Left hindlimb (tissue), 1 donor: Measurements from ENCODE around the gene NUSAP1.
"Not testable (repeated sequence)": the region's sequence is repeated elsewhere in the genome, so short reads cannot be mapped to it uniquely, and the experiment has no call there.

Source experiments
- DNase-seq: peaks from one replicate; pipeline ENCODE4 v3.0.0-alpha.2; 2018

Gene NUSAP1, protein sequence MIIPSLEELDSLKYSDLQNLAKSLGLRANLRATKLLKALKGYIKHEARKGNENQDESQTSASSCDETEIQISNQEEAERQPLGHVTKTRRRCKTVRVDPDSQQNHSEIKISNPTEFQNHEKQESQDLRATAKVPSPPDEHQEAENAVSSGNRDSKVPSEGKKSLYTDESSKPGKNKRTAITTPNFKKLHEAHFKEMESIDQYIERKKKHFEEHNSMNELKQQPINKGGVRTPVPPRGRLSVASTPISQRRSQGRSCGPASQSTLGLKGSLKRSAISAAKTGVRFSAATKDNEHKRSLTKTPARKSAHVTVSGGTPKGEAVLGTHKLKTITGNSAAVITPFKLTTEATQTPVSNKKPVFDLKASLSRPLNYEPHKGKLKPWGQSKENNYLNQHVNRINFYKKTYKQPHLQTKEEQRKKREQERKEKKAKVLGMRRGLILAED

DNA sequence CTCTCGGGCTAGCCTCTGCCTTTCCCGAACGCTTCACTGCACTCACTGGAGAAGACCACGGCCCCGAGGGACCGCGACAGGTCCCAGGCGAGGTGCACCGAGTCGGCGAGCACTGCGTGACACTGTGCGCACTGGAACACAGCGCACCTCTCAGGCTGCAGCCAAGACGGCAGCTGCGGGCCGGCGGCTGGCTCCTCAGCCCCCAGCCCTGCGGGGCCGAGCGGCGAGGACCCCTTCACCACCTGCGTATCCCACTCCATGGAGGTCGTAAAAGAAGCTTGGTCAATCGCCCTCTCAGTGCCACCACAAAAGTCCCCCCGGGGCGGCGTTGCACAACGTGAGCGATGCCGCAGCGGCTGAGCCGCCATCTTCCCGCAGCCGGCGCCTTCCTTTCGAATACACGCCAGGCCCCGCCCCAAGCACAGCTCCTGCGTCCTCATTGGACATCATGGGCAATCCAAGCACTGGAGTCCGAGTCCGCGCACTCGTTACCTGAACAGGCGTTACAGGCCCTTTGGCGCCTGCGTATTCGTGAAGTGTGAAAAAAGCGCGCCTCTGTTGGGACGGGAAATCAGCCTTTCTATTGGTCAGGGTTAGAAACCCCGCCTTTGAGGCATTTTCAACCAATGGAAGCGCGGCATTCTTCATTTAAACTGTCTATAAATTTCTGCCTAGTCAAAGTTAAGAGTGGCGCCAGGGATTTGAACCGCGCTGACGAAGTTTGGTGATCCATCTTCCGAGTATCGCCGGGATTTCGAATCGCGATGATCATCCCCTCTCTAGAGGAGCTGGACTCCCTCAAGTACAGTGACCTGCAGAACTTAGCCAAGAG lies at the start of gene NUSAP1, which contains the start of gene OIP5:
NUSAP1 (plus strand) TSS at position 688 of the 832 bp plus-strand sequence; CDS start at position 765, 77 bp downstream.
OIP5 (minus strand) TSS at position 398 of the 832 bp plus-strand sequence; CDS start at position 368, 30 bp downstream.
- DNase-seq, result peak; percentile 99

DNA sequence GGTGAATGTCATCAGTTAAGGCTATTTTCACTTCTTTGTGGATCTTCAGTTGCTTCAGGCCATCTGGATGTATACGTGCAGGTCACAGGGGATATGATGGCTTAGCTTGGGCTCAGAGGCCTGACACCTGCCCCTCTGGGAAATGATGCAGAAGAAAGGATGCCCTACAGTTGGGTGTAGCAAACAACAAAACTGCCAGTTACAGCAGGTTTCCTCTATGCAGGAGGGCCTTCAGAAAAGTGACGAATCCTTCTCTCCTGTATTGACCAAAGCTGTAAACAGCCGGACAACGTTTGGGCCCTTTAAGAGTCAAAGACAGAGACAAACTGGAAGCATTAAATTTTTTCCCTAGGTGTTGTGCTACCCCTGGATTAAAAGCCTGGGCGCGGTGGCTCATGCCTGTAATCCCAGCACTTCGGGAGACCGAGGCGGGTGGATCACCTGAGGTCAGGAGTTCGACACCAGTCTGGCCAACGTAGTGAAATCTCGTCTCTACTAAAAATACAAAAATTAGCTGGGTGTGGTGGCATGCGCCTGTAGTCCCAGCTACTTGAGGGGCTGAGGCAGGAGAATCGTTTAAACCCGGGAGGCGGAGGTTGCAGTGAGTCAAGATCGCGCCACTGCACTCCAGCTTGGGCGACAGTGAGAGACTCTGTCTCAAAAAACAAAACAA lies 49.6 kb upstream of the NUSAP1 start:
- DNase-seq, result not testable (repeated sequence)

DNA sequence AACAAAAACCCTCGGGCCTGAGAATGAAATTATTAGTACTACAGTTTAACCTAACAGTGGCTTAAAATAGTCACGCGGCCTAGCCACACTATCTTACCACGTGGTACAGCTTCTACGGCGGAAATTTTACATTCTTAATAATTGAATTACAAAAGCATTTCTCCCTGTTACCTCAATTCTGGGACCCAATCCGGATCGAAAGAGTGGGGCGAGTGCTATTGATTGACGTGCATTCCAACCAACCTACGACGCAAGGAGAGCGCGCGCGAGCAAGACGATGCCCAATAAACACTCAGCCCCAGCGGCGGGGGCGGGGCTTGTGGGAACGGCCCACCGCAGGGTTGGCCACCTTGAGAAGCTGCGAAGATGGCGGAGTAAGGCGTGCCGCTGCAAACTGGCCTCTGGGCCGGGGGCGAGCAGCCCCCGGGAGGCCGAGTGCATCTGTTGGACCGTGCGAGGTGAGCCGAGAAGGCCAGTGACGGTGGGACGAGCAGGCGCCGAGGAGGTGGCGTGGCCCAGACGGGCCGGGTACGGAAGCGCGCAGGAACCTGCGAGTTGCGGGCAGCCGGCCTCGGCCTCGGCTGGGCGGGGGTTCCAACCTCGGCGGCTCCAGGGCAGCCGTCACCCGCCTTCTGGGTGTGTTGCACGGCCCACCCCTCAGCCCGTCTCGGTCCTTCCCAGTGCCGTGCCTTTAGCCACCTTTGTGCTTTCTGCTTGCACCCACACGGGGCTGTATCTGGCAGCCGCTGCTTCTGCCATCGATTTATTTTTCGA lies 48.8 kb upstream of the NUSAP1 start:
- DNase-seq, result peak; percentile 98

DNA sequence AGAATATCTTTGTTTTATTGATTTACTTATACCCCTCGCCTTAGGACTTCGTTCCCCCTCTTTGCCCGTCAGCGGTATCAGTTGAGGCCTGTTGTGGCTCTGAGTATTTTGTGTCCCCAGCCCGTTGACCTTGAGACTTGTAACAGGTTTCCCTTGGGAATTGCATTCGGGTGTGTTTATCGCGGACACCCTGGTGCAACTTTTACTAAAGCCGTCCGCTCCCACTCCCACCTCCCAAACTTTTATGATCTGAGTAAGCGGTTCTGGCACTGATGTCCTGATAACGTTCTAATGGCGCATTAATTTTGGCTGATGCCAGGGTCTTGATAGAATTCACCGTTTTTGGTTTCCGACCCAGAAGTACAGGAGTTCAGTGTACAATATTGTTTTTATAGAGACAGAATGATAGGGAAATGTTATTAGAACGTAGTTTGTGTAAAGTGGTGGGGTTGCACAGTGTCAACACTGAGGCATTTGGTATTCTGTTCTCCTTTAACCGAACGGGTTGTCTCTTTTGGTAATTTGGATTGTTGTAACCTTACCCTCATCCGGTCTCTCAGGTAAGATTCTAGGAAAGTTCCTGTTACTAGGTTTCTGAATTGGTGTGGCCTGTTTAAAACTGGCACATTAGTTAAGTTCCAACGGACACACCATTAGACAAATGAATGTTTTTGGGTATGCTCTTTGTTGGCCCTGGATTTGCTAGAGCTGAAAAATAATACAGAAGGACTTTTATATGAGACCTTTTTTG lies 48.1 kb upstream of the NUSAP1 start:
- no peak for DNase-seq

DNA sequence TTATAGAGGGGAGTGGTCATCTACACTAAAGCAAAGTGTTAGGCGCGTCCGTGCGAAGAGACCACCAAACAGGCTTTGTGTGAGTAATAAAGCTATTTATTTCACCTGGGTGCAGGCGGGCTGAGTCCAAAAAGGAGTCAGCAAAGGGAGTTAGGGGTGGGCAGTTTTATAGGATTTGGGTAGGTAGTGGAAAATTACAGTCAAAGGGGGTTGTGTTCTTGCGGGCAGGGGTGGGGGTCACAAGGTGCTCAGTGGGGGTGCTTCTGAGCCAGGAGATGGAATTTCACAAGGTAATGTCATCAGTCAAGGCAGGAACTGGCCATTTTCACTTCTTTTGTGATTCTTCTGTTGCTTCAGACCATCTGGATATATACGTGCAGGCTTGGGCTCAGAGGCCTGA lies 47.4 kb upstream of the NUSAP1 start:
- DNase-seq, result no peak

DNA sequence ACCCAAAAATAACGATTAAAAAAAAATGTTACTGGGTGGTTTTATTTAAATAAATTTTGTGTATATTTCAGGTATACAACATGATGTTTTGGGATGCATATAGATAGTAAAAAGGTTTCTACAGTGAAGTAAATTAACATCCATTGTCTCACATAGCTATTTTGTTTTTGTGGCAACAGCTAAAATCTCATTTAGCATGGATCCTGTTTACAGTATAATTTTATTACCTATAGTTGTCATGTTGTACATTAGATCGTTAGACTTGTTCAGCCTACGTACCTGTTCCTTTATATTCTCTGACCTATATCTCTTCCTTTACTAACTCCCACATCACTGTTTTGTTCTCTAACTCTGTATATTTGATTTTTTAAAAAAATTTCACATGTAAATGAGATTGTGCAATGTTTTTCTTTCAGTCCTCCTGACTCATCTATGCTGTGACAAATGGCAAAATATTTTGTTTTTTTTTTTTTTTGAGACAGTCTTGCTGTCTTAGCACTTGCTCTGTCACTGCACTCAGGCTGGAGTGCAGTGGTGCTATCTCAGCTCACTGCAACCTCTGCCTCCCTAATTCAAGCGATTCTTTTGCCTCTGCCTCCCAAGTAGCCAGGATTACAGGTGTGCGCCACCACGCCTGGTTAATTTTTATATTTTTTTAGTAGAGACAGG lies 45.9 kb upstream of the NUSAP1 start:
- DNase-seq, result no peak

DNA sequence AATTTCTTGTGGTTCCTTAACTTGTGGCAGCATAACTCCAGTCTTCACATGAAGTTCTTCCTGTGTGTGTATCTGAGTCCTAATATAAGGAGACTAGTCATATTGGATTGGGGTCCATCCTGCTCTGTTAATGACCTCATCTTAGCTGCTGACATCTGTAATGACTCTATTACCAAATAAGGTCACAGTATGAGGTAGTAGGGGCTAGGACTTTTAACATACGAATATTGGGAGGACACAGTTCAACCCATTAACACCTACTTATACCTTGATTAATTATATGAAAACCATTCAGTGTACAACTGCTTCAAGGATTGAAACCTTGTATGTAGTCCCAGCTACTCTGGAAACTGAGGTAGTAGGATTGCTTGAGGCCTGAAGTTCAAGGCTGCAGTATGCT lies 44.2 kb upstream of the NUSAP1 start:
- no peak for DNase-seq

DNA sequence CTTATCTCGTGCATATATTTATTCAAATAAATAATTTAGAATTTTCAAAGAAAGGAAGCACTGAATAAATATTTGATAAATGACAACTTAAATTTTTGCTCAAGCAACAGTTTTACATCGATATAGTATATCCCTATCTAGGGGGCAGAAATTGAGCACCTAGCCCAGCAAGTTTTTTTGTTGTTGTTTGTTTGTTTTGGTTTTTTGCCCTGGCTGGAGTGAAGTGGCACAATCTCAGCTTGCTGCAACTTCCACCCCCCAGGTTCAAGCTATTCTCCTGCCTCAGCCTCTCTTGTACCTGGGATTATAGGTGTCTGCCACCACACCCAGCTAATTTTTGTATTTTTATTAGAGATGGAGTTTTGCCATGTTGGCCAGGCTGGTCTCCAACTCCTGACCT lies 42.7 kb upstream of the NUSAP1 start:
- DNase-seq, result no peak

DNA sequence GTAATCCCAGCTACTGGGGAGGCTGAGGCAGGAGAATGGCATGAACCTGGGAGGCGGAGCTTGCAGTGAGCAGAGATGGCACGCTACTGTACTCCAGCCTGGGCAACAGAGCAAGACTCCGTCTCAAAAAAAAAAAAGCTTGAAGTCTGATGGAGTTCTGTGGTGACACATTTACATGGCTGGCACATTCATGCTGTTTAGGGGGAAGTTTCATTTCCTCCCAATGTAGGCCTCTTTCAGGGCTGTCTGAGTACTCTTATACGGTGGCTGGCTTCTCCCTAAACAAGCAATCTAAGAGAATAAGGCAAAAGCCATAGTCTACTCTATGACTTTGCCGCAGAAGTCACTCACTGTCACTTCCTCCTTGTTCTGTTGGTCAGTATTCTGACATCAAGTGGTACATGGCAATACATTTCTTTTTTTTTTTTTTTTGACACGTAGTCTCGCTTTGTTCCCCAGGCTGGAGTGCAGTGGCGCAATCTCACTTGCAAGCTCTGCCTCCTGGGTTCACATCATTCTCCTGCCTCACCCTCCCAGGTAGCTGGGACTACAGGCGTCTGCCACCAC lies 41.5 kb upstream of the NUSAP1 start:
- no peak for DNase-seq

DNA sequence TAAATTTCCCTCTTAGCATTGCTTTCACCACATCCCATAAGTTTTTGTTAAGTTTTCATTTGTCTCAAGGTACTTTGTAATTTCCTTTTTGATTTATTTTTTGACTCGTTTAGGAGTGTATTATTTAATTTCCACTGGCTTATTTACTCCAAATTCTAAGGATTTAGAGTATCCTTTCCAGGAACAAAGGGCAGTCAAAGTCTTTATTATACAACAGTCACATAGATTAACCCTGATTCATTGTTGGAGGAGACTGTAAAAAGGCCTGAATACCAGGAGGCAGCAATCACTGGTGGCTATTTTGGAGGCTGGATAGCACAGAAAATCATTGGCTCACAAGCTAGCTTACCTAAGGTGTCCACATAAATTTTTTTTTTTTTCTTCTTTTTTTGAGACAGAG lies 40.2 kb upstream of the NUSAP1 start:
- no peak for DNase-seq

DNA sequence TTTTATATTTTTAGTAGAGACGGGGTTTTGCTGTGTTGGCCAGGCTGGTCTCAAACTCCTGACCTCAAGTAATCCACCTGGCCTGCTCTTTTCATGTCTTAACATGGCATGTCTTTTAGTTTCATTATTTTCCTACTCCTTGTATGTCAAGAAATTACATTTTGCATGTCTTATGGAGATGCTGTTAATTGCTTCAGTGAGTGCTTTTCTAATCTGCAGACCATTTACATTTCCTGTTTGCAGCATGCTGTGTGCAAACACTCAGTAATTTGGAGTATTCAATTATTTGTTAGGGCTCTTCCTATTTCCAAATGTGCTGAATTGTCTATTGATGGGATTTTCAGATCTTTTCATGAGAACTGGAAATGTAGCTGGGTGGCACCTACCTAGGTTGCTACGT lies 31.5 kb upstream of the NUSAP1 start:
- not testable (repeated sequence) for DNase-seq

DNA sequence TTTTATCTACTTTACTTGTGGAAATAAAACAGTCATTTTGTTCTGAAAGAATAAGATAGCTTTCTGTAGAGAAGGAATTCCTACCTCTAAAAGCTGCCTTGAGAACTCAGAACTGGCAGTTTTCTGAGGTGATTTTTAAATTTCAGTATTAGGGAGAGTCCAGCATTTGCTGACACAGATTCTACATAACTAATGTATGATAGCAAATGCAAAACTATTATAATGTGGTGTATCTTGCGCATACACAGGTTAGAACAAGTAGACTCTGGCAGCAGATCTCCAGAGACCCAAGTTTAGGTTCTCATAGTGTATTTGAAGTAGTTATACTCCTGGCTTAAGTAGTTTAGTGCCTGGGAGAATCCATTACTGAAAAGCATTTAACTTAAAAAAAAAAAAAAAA lies 31.1 kb upstream of the NUSAP1 start:
- no peak for DNase-seq

DNA sequence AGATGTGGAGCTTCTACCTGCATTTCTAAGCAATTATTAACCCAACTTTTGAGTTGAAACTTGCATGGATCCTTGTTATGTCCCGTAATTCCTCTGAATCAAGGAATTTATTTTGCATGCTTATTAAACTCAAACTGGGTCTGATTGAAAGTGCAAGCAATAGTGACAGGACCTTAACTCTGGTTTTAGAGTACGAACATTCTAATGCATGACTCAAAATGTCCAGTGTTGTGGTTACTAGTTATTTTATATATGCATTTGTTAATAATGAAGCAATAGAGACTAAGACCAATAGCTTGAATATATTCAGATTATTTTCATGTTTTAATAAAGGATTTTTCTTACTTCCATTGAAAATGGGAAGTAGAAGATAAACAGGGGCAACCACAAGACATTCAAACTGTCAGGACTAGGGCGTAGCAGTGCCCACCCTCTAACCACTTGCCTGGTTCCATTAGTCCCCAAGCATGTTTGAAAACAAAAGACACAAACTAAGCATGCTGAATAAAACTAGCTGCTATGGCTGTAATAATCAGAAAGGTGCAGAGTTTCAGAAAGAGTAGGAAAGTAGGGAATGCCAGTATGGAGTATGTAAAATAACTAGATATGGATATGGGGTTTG lies 28.4 kb upstream of the NUSAP1 start:
- no peak for DNase-seq

DNA sequence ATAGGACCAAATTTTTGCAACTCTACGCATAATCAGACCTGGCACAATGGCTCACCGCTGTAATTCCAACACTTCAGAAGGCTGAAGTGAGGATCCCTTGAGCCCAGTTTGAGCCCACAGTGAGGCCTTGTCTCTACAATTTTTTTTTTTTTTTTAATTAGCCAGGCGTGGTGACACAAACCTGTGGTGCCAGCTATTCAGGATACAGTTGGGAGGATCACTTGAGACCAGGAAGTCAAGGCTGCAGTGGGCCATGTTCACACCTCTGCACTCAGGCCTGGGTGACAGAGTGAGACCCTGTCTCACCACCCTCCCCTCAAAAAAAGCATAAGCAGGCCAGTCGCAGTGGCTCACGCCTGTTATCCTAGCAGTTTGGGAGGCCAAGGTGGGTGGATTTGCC lies 25.0 kb upstream of the NUSAP1 start:
- no peak for DNase-seq

DNA sequence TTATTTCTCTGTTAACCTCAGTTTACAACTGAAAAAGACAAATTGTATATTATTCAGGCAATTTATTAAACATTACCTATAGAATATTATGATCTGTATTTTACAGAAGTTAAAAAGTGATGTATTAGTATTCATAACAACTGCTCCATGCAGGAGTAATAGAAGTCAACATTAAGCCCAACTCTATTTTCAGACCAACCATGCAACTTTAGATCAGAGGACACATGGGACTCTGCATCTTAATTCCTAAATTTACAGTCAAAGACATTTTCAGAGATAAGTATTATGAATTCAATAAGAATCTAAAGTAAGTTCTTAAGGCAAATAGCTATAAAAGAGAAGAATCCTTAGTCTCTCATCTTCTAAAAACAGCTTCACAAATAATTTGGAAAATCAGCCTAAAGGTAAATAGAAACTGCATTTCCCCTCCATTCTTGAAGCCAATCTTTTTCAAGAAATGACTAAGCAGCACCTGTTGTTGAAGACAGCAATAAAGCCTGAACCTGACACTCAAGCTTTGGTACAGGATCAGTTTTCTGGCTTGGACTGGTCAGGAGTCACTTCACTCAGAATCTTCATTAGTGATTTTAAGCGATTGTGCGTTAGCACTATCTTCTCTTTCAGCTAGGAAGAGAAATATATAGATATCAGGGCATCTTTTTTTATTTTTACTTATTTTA lies 23.3 kb upstream of the NUSAP1 start:
- DNase-seq, result no peak

DNA sequence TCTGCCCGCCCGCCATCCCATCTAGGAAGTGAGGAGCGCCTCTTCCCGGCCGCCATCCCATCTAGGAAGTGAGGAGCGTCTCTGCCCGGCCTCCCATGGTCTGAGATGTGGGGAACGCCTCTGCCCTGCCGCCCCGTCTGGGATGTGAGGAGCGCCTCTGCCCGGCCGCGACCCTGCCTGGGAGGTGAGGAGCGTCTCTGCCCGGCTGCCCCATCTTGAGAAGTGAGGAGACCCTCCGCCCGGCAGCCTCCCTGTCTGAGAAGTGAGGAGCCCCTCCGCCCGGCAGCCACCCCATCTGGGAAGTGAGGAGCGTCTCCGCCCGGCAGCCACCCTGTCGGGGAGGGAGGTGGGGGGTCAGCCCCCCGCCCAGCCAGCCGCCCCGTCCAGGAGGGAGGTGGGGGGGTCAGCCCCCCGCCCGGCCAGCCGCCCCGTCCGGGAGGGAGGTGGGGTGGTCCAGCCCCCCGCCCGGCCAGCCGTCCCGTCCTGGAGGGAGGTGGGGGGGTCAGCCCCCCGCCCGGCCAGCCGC lies 11.8 kb upstream of the NUSAP1 start:
- DNase-seq, result not testable (repeated sequence)

DNA sequence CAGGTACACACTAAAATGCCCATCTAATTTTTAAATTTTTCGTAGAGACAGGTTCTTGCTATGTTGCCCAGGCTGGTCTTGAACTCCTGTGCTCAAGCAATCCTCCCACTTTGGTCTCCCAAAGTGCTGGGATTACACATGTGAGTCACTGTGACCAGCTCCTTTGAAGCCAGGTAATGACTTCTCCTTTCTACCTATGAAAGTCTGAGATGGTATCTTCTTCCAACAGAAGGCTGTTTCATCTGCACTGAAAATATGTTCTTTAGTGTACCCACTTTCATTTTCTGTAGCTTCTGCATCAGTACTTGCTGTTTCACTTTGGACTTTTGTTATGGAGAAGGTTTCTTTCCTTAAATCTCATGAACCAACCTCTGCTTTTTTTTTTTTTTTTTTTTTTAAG lies 9.1 kb upstream of the NUSAP1 start:
- DNase-seq, result no peak

DNA sequence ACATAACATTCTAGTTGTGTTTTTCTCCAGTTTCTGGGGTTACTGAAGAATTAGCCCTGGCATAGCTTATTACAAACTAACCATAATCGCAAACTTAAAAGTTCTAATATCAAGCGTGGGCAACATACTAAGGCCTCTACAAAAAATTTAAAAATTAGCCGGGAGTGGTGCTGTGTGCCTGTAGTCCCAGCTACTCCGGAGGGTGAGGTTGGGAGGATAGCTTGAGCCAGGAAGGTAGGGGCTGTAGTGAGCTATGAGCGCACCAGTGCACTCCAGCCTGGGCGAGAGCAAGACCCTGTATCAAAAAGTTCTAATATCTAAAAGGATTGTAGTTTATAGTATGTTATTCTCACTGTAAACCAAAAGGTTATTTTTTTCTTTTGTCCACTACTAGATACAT lies 1.4 kb upstream of the NUSAP1 start:
- DNase-seq, result no peak

DNA sequence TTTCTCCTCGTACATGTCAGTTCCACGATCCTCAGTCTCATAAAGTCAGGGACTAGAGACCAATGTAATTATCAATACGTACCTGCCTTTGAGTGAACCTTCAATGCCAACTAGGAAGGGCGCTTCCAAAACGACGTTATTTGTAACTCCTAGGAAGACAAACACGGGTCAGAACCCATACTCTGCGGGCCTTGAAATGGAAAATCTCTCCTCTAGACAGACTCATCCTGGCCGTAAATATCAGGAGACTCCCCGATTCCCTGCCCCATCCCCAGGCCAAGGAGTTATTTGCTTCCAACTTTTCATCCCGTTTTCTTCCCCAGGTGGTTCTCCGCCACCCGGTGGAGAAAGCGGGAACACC lies 868 bp upstream of the NUSAP1 start:
- no peak for DNase-seq
